BE2C (cell line): ENCODE data around the gene OPA3.
A peak's percentile ranks its signal among the peaks of the same experiment; 100 is the strongest.

ENCODE experiments used
- DNase-seq: peaks from one replicate; pipeline ENCODE4 v3.0.0-alpha.2; 2020
- H3K27me3 ChIP-seq: fragments of 250-450 bp; sonication (Bioruptor Pico); 2 replicates; pipeline ENCODE4 v1.5.1; 2020; ENCODE audit warnings: mild to moderate bottlenecking
- H3K36me3 ChIP-seq: fragments of 250-450 bp; sonication (Bioruptor Pico); 2 replicates; pipeline ENCODE4 v1.5.1; 2020; ENCODE audit warnings: mild to moderate bottlenecking
- H3K4me1 ChIP-seq: fragments of 250-450 bp; sonication (Bioruptor Pico); 2 replicates; pipeline ENCODE4 v1.5.1; 2020
- H3K4me3 ChIP-seq: 2 replicates; pipeline ENCODE4 v1.5.1; 2011; ENCODE audit warnings: low read depth, low read length
- H3K9me3 ChIP-seq: fragments of 250-450 bp; sonication (Bioruptor Pico); 2 replicates; pipeline ENCODE4 v1.5.1; 2020
- TF ChIP-seq, protein P1 (sequence below): IDR thresholded peaks from 2 replicates; pipeline ENCODE4 v1.5.1; 2012; ENCODE audit warnings: mild to moderate bottlenecking, low read depth, low read length

Gene OPA3

DNA sequence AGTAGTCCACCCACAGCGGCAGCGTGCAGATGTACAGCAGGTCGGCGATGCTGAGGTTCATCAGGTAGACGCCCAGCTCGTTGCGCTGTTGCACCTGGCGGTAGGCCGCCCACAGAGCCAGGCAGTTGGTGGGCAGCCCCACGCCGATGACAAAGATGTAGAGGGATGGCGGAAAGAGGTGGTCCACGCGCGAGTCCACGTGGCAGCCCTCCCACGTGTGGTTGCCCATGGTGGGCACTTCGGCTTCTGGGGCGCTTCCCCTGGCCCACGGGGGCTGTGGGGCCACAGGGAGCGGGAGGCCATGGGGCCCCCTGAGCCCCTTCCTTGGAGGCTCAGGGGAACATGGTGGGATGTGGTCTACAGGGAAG is 7.0 kb upstream of the OPA3 start:
- no peak overlapping the region for H3K4me3 ChIP-seq
- no peaks in the 10 kb centered on the region for H3K36me3 ChIP-seq
- DNase-seq = no peak
- TF ChIP-seq, protein P1, sequence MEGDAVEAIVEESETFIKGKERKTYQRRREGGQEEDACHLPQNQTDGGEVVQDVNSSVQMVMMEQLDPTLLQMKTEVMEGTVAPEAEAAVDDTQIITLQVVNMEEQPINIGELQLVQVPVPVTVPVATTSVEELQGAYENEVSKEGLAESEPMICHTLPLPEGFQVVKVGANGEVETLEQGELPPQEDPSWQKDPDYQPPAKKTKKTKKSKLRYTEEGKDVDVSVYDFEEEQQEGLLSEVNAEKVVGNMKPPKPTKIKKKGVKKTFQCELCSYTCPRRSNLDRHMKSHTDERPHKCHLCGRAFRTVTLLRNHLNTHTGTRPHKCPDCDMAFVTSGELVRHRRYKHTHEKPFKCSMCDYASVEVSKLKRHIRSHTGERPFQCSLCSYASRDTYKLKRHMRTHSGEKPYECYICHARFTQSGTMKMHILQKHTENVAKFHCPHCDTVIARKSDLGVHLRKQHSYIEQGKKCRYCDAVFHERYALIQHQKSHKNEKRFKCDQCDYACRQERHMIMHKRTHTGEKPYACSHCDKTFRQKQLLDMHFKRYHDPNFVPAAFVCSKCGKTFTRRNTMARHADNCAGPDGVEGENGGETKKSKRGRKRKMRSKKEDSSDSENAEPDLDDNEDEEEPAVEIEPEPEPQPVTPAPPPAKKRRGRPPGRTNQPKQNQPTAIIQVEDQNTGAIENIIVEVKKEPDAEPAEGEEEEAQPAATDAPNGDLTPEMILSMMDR = no peak
- H3K9me3 ChIP-seq = no peaks in the 10 kb centered on the region
- H3K27me3 ChIP-seq = no peaks in the 10 kb centered on the region
- no peaks in the 10 kb centered on the region for H3K4me1 ChIP-seq

DNA sequence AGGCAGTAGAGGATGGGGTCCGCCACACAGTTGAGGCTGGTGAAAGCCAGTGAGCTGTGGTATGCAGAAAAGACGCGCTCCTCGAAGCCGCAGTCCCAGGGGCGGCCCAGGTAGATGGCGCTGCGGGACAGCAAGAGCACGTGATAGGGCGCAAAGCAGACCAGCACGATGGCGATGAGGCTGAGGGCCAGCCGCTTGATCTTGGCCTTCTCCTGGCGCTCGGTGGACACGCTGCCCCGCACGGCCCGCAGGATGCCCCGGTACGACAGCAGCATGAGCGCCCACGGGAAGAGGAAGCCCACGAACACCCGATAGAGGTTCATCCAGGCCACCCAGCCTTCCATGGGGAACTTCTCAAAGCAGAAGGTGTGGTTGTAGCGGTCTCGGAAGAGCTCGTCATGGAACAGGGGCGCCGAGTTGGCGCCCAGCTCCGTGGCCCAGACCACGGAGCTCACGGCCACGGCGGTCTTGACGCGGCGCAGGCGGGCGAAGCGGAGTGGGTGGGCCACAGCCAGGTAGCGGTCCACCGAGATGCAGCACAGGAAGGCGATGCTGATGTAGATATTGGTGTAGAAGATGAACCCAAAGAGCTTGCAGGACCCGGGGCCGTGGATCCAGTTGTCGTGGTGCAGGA is 6.5 kb upstream of the OPA3 start:
- Histone ChIP-seq H3K36me3 (no peaks in the 10 kb centered on the region), H3K9me3 (no peaks in the 10 kb centered on the region), H3K4me1 (no peaks in the 10 kb centered on the region), H3K27me3 (no peaks in the 10 kb centered on the region), H3K4me3 (no peak overlapping the region)
- peak; percentile 79 for DNase-seq
- TF ChIP-seq, protein P1 = peak; percentile 70

DNA sequence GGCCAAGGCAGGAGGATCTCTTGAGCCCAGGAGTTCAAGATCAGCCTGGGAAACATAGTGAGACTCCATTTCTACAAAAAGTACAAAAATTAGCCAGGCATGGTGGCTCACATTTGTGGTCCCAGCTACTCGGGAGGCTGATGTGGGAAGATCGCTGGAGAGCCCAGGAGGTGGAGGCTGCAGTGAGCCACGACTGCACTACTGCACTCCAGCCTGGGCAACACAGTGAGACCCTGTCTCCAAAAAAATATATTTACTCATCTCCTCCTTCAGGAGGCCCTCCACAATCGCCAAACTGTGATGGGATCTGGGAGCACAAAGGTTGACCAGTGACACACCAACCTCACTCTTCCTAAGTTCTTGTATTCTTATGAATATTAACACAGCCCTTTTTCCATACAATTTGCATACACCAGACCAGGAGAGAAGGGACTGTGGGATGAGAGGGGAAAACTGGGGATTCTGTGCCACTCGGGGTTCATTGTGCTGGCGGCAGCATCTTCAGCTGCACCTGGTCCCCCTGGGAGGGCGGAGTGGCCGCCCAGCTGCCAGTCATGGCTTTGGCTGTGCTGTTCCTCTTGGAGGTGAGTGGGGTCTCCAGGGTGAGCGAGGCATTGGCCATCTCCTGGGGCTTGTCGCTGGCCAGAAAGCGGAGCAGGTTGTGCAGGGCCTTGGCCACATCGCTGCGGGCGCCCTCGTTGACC is 5.8 kb upstream of the OPA3 start:
- TF ChIP-seq, protein P1 = no peak
- DNase-seq = no peak

DNA sequence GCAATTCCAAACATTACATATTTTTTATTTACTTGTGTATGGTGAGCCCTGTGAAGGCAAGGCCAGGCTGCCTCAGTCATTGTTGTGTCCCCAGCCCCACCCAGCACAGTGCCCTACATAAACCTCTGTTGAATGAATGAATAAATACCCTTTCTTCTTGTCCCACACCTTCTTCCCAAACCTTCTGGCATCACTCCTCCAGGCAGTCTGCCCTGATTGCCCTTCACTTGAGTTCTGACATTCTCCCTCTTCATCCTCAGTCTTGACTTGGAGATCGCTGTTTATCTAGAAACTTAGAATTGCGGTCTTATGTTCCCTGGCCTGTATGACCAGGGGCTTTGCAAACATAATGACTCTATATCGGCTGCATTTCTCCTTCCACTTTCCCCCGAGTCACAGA is 5.2 kb upstream of the OPA3 start:
- no peak overlapping the region for H3K4me3 ChIP-seq
- no peak for DNase-seq
- no peaks in the 10 kb centered on the region for H3K9me3 ChIP-seq
- no peaks in the 10 kb centered on the region for H3K4me1 ChIP-seq
- no peaks in the 10 kb centered on the region for H3K36me3 ChIP-seq
- TF ChIP-seq, protein P1 = no peak
- H3K27me3 ChIP-seq = no peaks in the 10 kb centered on the region

More for the DNA sequence above, 5.8 kb upstream of the OPA3 start:
- Histone ChIP-seq H3K4me3 (no peak overlapping the region), H3K36me3 (no peaks in the 10 kb centered on the region), H3K27me3 (no peaks in the 10 kb centered on the region), H3K4me1 (no peaks in the 10 kb centered on the region), H3K9me3 (no peaks in the 10 kb centered on the region)

DNA sequence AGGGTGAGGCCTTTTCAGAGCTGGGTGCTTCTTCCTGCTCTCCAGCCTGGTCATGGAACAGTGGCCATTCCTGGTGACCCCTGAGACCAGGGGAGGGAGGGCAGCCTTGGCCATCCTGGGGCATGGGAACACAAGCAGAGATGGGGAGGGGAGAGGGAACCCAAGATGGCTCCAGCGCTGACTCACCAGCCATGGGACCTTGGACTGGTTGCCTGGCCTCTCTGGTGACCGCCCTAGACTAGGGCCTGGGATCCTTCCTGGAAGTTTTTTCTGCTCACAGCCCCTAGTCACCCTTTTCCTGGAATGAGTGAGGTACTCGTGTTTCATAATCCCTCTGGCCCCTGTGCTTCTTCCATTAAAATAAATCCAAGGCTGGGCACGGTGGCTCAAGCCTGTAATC is 3.3 kb upstream of the OPA3 start:
- TF ChIP-seq, protein P1 = no peak
- Histone ChIP-seq H3K9me3 (no peaks in the 10 kb centered on the region), H3K4me1 (no peaks in the 10 kb centered on the region), H3K27me3 (no peaks in the 10 kb centered on the region), H3K36me3 (no peaks in the 10 kb centered on the region), H3K4me3 (no peak overlapping the region)
- DNase-seq = no peak

DNA sequence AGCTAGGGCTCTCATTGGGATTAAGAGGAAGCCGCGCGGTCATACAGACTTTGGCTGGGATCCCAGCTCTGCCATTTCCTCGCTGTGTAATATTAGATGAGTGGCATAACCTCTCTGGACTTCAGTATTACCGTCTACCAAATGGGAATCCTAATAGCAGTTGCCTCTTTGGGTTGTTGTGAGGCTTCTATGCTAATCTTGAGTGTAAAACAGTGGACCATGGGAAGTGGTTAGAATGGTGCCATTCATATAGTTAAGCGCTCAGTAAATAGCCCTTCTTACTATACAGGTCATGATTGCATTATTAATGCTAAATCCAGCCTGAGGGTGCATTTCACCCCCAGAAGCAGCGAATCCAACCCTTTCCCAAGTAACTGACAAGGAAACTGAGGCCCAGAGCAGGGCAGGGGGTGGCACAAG is 566 bp upstream of the OPA3 start:
- H3K27me3 ChIP-seq = no peaks in the 10 kb centered on the region
- H3K9me3 ChIP-seq = no peaks in the 10 kb centered on the region
- no peaks in the 10 kb centered on the region for H3K36me3 ChIP-seq
- peak overlapping the region; percentile 83 for H3K4me3 ChIP-seq
- DNase-seq = no peak
- TF ChIP-seq, protein P1 = no peak
- H3K4me1 ChIP-seq = no peaks in the 10 kb centered on the region
